Measurements from ENCODE around the gene PLCH1.

Gene PLCH1

GRCh38 chr3:155481089-155481488 lies 263.8 kb downstream of the PLCH1 start:
- no peak for DNase-seq (ENCODE audit: low read depth)
- H3K4me3 ChIP-seq (ENCODE audit: low read length): no peak overlapping the region
- no peak for TF ChIP-seq CTCF (IDR thresholded peaks at IDR 0.05; ENCODE audit: insufficient read depth, low read depth, low read length, missing control alignments)

GRCh38 chr3:155465664-155466063 lies 279.2 kb downstream of the PLCH1 start:
- H3K4me3 ChIP-seq (ENCODE audit: low read length): no peak overlapping the region
- DNase-seq (ENCODE audit: low read depth): no peak
- TF ChIP-seq CTCF (IDR thresholded peaks at IDR 0.05; ENCODE audit: insufficient read depth, low read depth, low read length, missing control alignments): no peak

- TF ChIP-seq CTCF (IDR thresholded peaks at IDR 0.05; ENCODE audit: insufficient read depth, low read depth, low read length, missing control alignments): no peak
- no peak for DNase-seq (ENCODE audit: low read depth)
- no peak overlapping the region for H3K4me3 ChIP-seq (ENCODE audit: low read length)
Measured at GRCh38 chr3:155462672-155463071, 282.2 kb downstream of the PLCH1 start.

GRCh38 chr3:155457591-155457990 lies 287.3 kb downstream of the PLCH1 start:
- TF ChIP-seq CTCF (IDR thresholded peaks at IDR 0.05; ENCODE audit: insufficient read depth, low read depth, low read length, missing control alignments): no peak
- DNase-seq (ENCODE audit: low read depth): no peak
- H3K4me3 ChIP-seq (ENCODE audit: low read length): no peak overlapping the region

- TF ChIP-seq CTCF (IDR thresholded peaks at IDR 0.05; ENCODE audit: insufficient read depth, low read depth, low read length, missing control alignments): no peak
- no peak overlapping the region for H3K4me3 ChIP-seq (ENCODE audit: low read length)
- no peak for DNase-seq (ENCODE audit: low read depth)
Measured at GRCh38 chr3:155455765-155456164, 289.1 kb downstream of the PLCH1 start.

- no peak overlapping the region for H3K4me3 ChIP-seq (ENCODE audit: low read length)
- no peak for TF ChIP-seq CTCF (IDR thresholded peaks at IDR 0.05; ENCODE audit: insufficient read depth, low read depth, low read length, missing control alignments)
- DNase-seq (ENCODE audit: low read depth): no peak
Measured at GRCh38 chr3:155453512-155453911, 291.4 kb downstream of the PLCH1 start.

GRCh38 chr3:155449613-155450267 lies 295.1 kb downstream of the PLCH1 start:
- DNase-seq (ENCODE audit: low read depth): no peak
- H3K4me3 ChIP-seq (ENCODE audit: low read length): no peak overlapping the region
- TF ChIP-seq CTCF (IDR thresholded peaks at IDR 0.05; ENCODE audit: insufficient read depth, low read depth, low read length, missing control alignments): no peak

All from epithelial cell of esophagus (primary cell).